UCSD-AML1 (cell line): ENCODE results near the gene LRR1.

Source experiments
- DNase-seq: peaks from one replicate; lab custom pipeline; 2025; ENCODE audit not compliant: unreplicated experiment; lab: John Stamatoyannopoulos, UW

The LRR1 gene

GRCh38 chr14:49598485-49599300 is at the start of gene LRR1:
Gene LRR1 (plus strand): TSS chr14:49598940. CDS start chr14:49599021, 81 bp downstream.
- peak; percentile 86 for DNase-seq

- DNase-seq, result no peak
Measured at GRCh38 chr14:49549446-49549845, 49.3 kb upstream of the LRR1 start.

- no peak for DNase-seq
Measured at GRCh38 chr14:49549881-49550280, 48.9 kb upstream of the LRR1 start.

DNA sequence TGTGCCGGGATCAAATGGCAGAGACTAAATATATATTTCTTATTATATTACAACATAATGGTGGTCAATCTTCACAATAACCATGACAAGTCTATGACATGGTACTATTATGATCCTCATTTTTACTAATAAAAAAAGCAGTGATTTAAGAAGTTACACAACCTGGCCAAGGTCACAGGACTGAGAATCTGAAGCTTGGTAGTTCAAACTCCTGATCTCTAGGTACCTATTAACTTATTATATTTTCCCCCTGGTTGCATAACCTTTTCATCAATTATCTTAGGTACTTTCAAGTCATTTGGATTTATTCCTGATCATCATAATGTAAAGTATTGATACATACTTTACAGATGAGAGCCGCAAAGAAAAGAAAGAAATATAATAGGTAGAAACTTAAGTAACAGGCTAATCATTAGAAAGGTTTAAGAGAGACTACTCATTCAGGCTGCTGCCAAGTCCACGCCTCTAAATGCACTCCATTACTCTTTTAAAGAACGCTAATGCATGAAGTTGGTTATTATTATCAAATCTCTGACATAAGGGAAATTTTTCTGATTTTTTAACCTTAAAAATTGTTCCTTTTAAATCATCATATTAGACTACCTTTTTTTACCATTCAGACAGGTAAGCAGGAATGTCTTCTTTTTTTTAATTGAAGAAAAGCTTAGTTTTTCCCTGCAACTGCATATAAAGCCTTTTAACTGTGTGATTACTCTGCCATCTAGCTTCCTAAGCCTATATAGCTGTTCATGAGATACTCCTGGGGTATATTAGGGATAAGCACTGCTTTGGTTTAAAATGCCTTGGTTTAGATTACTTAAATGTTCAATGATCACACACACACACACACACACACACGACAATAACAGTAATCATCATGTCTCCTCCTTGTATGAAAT is 48.2 kb upstream of the LRR1 start:
- DNase-seq, result no peak

GRCh38 chr14:49551569-49551968 is 47.2 kb upstream of the LRR1 start:
- DNase-seq, result no peak

DNA sequence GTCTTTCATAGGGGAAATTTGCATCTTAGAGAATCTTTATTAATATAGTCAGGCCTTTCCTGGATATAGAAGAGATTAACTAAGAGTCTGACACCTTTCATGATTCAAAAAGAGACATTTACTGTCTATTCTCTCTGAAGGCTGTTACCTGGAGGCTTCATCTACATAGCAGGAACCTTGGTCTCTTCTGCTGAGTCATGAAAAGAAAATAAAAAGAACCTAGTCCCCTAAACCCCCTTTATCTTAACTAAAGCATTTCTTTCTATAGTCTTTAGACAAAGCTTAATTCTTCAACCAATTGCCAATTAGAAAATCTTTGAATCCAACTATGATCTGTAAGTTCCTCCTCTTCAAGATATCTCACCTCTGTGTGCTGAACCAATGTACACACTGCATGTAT is 45.6 kb upstream of the LRR1 start:
- no peak for DNase-seq

DNA sequence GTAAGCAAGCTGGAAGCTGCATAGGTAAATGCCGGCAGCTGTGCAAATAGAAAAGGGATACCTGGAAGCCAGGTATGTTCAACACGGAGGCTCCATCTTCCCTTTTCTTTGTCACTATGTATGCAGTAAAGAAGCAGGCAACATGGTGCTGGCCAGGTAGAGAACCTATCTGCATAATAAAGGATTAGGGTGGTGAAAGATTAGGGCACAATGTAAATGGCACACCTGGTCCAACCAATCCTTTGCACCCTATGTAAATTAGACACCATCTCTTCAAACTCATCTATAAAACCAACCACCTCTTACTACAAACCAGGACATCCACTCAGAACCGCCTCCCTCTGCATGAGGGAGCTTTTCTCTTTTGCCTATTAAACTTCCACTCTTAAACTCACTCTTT is 44.8 kb upstream of the LRR1 start:
- DNase-seq, result no peak

DNA sequence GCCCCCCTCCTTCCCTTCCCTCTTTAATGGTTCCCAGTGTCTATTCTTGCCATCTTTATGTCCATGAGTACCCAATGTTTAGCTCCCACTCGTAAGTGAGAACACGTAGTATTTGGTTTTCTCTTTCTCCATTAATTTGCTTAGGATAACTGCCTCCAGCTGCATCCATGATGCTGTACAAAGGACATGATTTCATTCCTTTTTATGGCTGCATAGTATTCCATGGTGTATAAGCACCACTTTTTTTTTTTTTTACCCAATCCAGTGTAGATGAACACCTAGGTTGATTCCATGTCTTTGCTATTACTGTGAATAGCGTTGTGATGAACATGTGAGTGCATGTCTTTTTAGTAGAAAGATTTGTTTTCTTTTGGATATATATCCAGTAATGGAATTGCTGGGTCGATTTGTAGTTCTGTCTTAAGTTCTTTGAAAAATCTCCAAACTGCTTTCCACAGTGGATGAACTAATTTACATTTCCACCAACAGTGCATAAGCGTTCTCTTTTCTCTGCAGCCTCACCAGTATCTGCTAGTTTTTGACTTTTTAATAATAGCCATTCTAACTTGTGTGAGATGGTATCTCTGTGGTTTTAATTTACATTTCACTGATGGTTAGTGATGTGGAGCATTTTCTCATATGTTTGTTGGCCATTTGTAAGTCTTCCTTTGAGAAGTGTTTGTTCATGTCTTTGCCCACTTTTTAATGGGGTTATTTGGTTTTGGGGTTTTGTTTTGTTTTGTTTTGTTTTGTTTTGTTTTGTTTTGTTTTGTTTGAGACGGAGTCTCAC is 38.6 kb upstream of the LRR1 start:
- no peak for DNase-seq

DNA sequence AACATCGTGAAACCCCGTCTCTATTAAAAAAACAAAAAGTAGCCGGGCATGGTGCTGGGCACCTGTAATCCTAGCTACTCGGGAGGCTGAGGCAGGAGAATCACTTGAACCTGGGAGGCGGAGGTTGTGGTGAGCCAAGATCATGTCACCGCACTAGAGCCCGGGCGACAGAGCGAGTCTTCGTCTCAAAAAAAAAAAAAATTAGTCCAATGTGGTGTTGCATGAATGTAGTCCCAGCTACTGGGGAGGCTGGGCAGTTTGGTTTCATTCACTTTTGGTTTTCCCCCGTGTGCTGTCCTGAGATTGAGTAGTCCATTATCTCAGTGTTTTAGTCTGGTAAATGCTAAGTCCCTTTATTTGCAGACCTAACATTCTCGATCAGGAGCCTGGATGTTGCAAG is 32.0 kb upstream of the LRR1 start:
- DNase-seq, result no peak

- no peak for DNase-seq
Measured at GRCh38 chr14:49569281-49569680, 29.5 kb upstream of the LRR1 start.

- no peak for DNase-seq
Measured at GRCh38 chr14:49574038-49574437, 24.7 kb upstream of the LRR1 start.

GRCh38 chr14:49578141-49578540 is 20.6 kb upstream of the LRR1 start:
- no peak for DNase-seq

GRCh38 chr14:49579841-49580240 is 18.9 kb upstream of the LRR1 start:
- DNase-seq, result no peak

DNA sequence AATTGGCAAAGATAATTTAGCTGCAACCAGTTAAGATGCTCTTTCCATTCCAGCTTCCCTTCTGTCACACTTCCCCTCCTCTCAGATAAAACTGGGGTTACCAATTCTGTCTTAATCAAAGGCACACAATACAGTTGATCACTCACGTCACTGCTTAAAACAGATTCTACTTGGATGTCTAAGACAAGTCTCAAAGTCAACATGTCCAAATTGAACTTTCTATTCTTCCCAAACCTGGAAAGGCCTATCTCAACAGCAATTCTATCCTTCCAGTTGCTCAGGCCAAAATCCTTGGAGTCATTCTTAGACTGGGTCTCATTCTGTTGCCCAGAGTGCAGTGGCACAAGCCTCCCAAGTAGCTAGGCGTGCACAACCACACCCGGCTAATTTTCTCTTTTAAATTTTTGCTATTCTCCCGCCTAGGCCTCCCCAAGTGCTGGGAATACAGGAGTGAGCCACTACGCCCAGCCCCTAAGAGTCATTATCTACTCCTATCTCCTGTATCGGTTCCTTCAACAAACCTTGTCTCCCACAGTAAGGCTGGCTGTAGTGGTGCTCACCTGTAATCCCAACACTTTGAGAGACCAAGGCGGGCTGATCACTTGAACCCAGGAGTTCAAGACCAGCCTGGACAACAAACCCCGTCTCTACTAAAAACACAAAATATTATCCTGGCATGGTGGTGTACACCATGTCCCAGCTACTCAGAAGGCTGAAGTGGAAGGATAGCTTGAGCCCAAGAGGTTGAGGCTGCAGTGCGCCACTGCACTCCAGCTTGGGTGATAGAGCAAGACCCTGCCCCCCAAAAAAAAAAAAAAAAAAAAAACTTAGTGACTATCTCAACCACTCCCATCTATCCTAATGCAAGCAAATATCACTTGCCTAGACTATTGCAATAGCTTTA is 17.3 kb upstream of the LRR1 start:
- no peak for DNase-seq

- DNase-seq, result no peak
Measured at GRCh38 chr14:49582113-49582977, 16.4 kb upstream of the LRR1 start.

DNA sequence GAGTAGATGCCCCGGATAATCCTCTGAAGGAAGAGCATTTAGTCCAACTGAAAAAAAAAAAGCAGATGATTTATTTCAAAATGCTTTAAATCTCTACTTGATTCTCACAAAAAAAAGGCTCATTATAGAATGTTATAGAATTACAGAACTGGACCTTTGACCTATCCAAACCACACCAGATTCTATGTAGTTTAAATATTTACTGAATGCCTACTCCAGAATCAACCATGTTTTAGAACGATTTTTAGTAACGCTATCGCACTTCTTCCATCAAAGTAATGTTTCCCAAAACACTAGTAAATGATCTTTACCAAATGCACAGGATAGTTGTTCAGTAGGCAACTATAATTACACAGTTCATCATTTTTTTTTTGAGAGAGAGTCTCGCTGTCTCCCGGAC is 15.1 kb upstream of the LRR1 start:
- DNase-seq, result no peak

GRCh38 chr14:49584058-49584457 is 14.7 kb upstream of the LRR1 start:
- no peak for DNase-seq

DNA sequence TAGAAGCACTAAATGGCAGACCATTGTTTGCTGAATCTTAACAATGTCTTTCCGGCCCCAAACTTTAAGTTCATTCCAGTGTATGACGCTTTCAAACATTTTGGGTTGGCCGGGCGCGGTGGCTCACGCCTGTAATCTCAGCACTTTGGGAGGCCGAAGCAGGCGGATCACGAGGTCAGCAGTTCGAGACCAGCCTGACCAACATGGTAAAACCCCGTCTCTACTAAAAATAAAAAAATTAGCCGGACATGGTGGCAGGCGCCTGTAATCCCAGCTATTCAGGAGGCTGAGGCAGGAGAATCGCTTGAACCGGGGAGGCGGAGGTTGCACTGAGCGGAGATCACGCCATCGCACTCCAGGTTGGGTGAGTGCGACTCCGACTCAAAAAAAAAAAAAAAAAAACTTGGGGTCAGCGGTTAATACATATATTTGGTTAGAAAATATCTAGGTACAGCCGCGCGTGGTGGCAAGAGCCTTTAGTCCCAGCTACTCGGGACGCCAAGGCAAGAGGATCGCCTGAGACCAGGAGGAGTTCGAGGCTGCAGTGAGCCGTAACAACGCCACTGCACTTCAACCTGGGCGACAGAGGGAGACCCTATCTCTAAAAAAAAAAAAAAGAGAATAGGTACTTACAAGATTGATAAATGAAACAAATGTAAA is 13.6 kb upstream of the LRR1 start:
- peak; percentile 13 for DNase-seq
